HG03097 (cell line): ENCODE results near the gene NCOA5.

ENCODE experiments used
- ATAC-seq: cut with Tn5 transposase; IDR thresholded peaks from one replicate; pipeline ENCODE4 v1.9.1; 2021; ENCODE audit not compliant: unreplicated experiment, low FRiP score

NCOA5 gene

GRCh38 chr20:46047821-46048220 is 41.9 kb downstream of the NCOA5 start:
- ATAC-seq: no peak

DNA sequence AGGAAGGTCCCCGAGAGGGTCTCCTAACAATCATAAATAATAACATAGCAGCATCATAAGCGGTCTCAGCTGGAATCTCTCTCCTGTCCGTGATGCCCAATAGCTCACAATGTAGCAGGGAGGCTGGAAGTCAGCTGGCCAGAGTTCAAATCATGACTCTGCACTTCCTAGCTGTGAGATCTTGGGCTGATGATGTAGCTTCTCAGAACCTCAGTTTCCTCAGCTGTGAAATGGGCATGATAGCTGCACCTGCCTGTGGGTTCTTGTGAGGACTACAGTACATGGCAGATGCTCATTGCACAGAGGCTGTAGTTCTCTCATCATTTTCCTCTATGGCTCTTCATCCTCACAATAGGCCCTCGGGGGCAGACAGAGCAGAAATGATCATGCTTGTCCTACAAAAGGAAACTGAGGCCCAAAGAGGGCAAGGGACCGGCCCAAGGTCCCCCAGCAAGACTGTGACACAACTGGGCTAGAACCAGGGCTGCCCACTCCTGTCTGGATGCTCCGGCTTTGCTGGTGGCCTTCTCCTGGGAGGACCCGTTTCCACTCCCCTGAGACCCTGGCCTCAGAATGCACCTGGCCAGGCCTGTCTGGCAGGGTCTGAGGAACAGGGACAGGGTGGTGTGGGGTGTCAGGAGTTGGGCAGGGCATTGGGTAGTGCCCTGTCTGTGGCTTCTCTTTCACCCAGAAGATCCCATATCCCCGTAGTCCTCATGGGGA is 43.0 kb downstream of the NCOA5 start:
- no peak for ATAC-seq

DNA sequence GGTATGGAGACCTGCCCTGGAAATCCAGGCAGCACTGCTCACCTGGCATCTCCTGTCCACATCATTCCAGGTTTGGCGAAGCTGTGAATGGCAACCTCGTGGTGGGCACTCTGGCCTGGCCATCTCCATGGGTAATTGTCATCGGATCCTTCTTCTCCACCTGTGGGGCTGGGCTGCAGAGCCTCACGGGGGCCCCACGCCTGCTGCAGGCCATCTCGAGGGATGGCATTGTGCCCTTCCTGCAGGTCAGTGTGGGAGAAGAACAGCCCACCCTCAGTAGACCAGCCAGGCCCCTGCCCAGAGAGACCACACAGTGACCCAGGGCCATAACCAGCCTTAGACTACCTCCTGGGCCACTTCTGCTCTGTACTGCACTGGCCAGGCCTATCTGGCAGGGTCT is 44.9 kb downstream of the NCOA5 start:
- no peak for ATAC-seq

GRCh38 chr20:46043556-46043955 is 46.2 kb downstream of the NCOA5 start:
- no peak for ATAC-seq

DNA sequence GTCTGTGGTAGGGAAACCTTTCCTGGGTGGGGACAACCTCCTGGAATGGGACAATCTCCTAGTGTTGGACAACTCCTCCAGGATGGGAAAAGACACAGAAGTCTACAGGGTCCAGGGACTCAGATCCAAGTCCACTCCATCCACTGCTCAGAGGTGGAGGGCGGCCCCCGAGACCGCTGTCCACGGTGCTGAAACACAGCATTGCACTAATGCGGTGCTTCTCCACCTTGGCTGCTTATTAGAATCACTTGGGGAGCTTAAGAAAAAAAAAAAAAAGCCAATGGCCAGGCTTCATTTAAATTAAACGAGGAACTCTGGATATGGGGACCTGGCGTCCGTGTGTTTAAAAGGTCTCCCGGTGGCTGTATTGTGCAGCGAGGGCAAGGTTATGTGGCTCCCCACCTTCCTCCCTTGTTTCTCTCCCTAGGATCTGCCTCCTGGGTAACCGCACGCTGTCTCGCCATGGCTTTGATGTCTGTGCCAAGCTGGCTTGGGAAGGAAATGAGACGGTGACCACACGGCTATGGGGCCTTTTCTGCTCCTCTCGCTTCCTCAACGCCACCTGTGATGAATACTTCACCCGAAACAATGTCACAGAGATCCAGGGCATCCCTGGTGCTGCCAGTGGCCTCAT is 48.7 kb downstream of the NCOA5 start:
- ATAC-seq: no peak

GRCh38 chr20:46037036-46037435 is 52.7 kb downstream of the NCOA5 start:
- no peak for ATAC-seq

GRCh38 chr20:46036370-46036769 is 53.4 kb downstream of the NCOA5 start:
- ATAC-seq: no peak

DNA sequence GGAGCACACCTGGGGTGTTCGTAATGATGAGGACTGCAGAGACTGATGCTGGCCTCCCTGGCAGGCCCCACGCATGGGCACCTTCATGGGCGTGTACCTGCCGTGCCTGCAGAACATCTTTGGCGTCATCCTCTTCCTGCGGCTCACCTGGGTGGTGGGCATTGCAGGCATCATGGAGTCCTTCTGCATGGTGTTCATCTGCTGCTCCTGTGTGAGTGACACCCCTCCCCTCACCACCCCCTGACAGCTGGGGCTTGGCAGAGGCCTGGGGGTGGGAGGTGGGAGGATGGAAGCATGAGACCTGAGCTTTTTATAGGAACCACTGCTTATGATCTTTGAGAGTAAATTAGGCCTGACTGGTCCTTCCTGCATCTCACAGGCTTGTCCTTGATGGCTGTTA is 54.0 kb downstream of the NCOA5 start:
- ATAC-seq: no peak

DNA sequence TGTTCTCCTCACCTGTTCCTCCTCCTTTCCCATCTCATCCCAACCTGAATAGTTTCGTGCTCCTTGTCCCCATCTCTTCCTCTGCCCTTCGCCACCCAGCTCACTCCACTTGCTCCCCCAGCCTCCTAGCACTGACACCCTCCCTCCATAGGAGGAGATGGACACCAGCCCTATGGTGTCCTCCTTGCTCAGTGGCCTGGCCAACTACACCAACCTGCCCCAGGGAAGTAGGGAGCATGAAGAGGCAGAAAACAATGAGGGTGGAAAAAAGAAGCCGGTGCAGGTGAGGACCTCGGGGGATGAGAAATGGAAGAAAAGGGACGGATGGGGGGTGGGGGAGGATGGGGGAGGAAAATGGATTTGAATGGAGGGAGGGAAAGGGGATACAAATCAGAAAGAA is 54.5 kb downstream of the NCOA5 start:
- no peak for ATAC-seq

- ATAC-seq: no peak
Measured at GRCh38 chr20:46034039-46034438, 55.7 kb downstream of the NCOA5 start.

DNA sequence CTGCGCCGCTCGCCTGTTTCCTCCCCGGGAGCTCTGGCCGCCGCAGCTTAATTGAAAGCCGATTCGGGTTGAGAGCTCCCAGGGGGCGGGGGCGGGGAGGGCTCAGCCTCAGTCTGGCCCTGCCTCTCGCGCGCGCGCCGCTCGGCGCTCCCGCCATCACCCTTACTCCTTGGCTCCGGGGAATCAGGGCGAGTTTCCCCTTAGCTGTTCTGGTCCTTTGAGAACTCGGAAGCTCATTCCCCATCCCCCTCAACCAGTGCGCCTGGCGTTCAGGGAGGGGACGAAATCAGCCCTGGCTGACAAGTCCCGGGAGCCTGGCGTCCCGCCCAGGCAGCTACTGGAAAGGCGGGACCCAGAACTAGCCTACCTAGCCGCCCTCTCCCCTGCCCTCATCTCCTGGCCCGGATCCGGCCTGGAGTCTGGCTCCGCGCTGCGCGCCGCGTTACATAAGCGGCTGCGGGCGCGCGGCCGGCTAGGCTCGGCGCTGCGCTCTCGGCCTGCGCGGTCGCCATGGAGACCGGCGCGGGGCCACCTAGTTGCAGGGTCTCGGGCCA is 58.0 kb downstream of the NCOA5 start:
- ATAC-seq: no peak

- no peak for ATAC-seq
Measured at GRCh38 chr20:46031014-46031569, 58.7 kb downstream of the NCOA5 start.

DNA sequence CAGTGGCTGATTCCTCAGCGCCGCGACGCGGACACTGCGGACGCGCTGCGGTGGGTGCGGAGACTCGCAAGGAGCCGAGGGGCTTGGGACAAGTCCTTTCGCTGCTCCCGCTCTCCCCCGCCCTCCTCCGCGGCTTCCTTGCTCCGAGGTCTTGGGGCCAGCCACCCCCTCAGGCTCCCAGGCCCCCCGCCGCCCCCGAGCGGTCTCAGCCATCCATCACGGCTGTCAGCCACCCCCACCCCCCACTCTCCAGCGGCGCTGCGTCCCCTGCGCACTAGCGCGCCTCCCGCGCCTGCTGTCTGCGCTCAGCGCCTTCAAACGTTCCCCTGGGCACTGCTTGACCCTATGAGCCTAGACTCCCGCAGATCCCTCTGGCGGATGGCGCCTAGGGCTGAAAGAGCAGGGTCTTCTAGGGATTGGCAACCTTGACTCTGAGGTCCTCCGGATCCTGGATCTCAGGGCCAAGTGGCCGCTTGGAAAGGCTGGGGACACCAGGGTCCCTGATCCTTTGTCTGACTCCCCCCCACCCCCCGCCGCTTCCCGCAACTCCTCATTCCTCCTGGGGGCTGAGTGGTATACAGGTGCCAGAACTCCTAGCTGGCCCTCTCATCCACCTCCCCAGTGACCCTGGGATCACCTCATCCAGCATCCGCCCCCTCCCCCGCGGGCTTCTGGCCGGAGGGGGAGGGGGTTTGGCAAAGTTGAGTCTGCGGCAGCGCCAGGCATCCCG is 59.3 kb downstream of the NCOA5 start:
- no peak for ATAC-seq

GRCh38 chr20:46028772-46029371 is 60.9 kb downstream of the NCOA5 start, which contains the start of gene SLC12A5:
Gene SLC12A5, plus strand, starts transcription at chr20:46029215. Its CDS starts 130 bp downstream, at chr20:46029345.
- no peak for ATAC-seq

- no peak for ATAC-seq
Measured at GRCh38 chr20:46028110-46028509, 61.7 kb downstream of the NCOA5 start.

GRCh38 chr20:46027245-46027853 is 62.4 kb downstream of the NCOA5 start:
- no peak for ATAC-seq

- ATAC-seq: no peak
Measured at GRCh38 chr20:46025376-46025783, 64.4 kb downstream of the NCOA5 start.

GRCh38 chr20:46023999-46024398 is 65.8 kb downstream of the NCOA5 start:
- ATAC-seq: no peak

GRCh38 chr20:46023148-46023484 is 66.6 kb downstream of the NCOA5 start:
- no peak for ATAC-seq

DNA sequence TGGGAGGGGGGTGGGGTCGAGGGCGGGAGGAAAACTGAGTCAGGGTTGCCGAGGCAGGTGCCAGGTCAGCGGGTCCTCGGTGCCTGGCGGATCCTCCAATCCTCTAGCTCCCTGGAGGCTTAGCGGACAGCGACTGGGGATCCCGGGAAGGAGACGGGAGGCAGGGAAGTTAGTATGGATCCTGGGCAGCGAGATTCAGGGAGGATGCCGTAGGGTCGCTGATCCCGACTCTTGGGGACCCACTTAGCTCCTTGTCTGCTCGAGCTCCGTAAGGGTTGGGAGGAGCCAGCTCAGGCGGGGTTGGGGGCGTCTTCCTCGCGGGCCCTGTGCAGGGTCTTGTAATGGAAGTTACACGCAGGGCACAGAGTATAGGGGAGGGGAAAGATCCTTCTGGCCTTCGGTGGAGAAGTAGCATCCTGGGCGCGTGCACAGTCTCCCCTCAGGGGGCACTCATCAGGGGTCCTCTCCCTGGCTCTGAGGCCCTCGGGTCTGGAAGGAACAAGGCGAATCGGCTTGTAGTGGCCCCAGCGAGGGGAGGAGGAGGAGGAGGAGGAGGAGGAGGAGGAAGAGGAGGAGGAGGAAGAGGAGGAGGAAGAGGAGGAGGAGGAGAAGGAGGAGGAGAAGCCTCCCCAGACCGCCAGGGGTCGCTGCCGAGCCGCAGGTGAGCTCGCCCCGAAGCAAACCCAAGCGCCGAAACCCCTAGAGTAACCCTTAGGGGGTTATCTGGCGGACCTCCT is 67.2 kb downstream of the NCOA5 start:
- no peak for ATAC-seq
